GM19328 (cell line): ENCODE results near the gene PER2.
"Not testable (repeated sequence)": the region's sequence is repeated elsewhere in the genome, so short reads cannot be mapped to it uniquely, and the experiment has no call there.

ENCODE experiments used
- ATAC-seq: cut with Tn5 transposase; IDR thresholded peaks from one replicate; pipeline ENCODE4 v1.9.1; 2021; ENCODE audit warnings: mild to moderate bottlenecking, moderate library complexity; ENCODE audit not compliant: unreplicated experiment

PER2 gene

DNA sequence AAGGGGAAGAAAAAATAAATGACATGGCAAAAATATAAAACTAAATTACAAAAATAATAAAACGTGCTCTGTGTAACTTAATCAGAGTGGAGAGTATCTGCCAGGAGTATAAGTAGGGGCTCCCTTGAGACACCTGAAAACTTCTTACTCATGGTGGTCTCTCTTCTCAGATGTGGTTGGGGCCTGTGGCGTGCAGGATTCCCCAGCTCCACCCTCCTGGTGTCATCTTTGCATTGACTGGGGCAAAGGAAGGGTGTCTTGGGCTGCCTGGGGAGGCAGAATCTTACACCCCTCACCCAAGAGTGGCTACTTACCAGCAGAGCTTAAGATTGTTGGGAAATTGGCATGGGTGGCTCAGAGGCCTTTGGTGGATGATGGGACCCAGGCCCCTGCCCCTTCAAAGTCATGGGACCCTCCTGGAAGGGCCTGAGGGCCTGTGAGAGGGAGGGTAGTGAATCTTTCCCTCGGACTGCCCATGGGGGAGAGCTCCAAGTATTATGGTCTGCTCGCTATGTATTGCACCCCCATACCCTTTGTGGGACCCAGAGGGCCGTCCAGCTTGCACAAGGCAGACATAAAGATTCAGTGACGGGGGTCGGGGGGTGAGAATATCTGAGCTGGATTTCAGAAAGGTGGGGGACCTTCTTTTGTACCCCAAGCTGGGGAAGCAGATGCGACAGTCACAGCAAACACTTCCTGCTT lies 25.0 kb upstream of the PER2 start:
- no peak for ATAC-seq

DNA sequence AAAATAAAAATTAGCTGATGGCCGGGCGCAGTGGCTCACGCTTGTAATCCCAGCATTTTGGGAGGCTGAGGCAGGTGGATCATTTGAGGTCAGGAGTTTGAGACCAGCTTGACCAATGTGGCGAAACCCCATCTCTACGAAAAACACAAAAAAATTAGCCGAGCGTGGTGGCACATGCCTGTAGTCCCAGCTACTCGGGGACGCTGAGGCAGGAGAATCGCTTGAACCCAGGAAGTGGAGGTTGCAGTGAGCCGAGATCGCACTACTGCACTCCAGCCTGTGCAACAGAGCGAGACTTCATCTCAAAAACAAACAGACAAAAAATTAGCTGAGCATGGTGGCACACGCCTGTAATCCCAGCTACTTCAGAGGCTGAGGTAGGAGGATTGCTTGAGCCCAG lies 22.3 kb upstream of the PER2 start:
- not testable (repeated sequence) for ATAC-seq

DNA sequence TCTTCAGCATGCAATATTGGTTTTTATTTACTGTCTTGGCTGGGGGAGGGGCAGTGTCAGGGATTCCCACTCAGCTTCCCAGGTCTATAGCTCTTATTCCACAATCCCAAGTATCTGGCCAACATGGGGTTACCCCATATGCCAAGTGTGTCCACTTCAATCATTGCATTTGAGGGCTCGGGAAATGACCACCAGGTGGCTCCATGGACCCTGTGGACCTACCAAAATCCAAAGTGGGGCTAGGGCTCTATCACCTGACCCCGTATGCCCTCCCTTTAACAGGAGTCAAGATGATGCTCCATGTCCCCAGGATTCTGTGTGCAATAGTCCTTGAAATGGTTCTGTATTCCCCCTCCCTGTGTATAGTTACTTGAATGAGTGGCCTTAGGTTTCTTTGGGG lies 19.8 kb upstream of the PER2 start:
- ATAC-seq: no peak

DNA sequence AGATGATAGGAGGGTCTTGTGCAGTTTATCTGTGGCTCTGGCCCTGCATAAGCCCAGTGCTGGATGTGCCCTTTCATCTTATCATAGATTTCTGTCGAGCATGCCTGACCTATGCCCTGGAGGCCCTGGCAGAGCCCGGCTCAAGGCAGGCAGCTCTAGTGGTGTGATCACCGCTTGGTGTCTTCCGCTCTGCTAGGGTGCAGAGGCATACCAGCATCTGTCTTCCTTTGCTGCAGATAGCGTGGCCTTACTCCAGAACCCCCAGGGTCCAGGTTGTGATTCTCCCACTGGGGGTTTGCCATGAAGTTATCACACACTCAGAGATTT lies 18.2 kb upstream of the PER2 start:
- no peak for ATAC-seq

DNA sequence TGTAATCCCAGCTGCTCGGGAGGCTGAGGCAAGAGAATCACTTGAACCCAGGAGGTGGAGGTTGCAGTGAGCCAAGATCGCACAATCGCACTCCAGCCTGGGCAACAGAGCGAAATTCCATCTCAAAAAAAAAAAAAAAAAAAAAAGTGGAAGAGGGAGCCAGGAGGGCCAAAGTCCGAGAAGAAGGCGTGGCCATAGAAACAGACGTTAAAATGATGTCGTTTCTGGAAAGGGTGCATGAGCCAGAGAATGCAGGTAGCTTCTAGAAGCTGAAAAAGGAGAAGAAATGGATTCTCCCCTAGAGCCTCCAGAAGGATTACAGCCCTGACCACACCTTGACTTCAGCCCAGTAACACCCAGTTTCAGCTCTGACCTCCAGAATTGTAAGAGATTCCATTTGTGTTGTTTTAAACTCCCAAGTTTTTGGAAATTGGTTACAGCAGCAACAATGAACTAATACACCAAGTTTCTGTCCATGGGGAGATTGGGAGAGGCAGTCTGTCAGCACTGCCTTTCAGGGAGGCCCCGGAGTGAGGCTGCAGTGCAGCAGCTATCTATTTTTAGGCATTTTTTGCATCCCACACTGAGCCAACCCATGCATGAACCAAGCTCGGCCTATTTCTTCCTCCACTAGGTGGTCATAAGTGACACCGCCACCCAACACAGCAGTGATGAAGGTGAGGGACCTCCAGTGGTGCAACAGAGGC lies 17.7 kb upstream of the PER2 start:
- ATAC-seq: no peak

DNA sequence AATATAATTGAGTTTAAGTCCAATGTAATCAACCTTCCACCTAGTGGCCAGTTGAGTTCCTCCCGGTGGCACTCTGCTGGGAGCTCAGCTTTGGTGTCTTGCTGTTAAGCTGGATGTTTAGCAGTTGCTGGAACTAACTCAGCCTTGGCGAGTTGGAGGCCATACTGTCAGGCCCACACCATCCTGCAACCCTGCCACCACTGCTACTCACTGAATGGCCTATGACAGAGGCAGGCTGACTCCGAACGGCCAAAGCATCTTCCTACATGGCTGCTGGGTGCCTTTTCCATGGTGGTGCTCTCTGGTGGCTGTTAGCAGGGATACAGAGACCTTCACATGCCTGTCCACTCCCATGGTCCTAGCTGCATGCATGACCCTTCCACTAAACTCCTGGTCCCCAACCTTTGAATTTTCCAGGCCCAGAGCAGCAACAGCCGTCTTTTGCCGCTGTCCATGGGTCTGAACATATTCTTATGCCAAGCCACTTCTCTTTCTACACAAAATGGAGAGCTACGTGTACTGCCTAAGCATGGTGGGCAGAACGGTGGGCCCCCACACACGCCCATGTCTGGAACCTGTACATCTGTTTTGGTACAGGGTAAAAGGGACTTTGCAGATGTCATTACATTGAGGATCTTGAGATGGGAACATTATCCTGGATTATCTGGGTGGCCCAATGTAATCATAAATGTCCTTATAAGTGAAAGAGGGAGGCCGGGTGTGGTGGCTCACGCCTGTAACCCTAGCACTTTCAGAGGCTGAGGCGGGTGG lies 16.9 kb upstream of the PER2 start:
- no peak for ATAC-seq

DNA sequence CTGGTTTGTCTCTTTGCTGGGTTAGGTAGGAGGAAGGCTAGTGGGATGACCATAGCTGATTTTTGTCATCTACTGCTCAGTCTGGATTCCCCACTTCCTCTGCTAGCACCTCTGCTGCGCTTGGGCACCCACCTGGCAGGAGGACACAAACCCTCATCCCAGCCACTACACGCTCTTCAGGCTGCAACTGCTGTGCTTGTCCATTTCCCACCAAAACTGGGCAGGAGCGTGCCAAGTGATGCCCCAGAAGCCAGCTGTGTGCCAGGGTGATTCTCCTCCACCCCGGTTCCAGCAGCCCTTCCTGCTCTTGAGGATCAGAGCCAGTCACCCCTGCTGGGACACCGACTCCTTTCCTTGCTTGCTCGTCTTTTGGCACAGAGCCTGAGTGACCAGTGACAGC lies 15.7 kb upstream of the PER2 start:
- no peak for ATAC-seq

DNA sequence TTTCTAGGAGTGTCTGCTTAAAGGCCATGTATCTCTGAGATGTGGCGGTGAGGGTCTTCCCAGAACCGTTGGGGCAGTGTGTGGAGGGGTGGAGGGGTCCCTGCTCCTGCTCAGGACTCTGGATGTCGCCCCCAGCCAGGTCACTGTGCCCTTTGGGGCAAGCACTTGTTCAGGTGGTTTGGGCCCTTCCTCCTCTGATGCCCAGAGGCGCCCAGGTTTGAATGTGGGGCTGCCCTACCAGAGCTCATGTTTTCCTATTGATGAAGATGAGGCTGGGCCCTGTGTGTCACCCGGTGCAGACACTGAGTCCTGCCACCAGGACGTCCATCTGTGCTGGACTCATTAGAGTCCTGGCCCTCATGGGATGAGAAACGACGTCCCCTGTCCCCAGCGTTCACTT lies 14.3 kb upstream of the PER2 start:
- ATAC-seq: no peak

DNA sequence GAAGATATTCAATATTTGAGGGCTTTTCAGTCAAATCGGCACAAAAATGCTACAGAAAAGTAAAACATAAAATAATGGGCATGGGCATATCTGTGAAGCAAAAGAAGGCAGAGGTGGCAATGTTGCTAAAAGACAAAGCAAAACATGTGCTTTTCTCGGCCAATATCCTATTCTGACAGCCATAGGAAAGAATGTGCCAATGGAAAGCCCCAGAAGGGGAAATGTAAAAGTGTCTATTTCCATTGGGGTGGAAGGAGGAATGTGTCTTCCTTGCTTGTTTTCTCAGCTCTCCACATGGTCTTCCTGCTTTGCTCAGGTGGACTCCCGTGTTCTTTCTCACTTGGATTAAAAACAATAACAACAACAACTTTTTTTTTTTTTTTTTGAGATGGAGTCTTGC lies 13.7 kb upstream of the PER2 start:
- ATAC-seq: no peak

DNA sequence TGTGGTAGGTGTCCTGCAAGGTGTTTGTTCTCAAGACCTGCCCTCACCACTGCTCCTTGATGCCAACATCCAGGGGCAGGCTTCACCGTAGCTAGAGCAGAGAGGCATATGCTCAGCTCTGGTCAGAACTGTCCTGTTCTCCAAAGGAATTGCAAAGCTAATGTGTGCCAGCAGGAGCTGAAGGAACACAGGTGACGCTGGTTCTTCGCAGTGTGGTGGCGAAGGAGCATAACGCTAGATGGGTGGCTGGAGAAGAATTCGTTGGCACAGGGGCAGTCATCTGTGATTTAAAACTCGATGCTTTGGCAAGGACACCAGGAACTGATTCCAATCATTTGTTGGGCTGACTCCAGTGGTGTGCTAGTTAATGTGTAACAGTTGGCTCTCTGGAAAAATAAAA lies 11.4 kb upstream of the PER2 start:
- no peak for ATAC-seq

DNA sequence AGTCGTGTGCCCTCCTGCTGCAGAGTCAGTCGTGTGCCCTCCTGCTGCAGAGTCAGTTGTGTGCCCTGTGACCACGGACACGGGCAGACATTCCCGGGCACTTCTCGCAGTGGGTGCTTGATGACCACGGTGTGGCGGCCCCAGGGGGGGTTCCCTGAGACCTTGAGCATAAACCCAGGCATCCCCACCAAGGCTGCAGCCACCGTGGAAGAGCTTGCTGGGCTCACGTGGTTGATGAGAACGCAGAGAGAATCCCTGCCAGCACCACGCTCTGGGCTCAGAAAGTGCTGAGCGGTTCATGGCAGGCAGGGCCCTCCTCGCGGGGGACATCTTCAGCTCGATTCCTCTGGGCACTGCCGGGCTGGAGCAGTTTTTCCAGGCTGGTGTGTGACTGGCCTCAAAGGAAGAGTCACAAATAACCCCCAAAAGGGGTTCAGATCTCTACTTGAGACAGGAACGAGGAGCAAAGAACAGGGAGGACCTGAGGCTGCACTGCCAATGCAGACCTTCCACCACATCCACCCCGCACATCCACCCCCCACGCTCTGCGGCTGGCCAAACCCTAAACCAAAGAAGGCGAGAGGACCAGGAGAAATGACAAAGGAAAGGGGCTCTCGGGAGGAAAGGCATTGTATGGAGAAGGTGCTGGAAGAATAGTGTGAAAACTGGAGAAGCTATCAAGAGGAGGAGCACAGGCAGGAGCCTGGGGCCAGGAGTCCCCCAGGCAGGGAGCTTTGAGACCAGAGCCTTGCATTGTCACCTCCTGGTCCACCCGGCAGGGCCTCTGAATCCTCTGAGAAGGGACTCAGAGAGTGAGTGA lies 8.4 kb upstream of the PER2 start:
- no peak for ATAC-seq

DNA sequence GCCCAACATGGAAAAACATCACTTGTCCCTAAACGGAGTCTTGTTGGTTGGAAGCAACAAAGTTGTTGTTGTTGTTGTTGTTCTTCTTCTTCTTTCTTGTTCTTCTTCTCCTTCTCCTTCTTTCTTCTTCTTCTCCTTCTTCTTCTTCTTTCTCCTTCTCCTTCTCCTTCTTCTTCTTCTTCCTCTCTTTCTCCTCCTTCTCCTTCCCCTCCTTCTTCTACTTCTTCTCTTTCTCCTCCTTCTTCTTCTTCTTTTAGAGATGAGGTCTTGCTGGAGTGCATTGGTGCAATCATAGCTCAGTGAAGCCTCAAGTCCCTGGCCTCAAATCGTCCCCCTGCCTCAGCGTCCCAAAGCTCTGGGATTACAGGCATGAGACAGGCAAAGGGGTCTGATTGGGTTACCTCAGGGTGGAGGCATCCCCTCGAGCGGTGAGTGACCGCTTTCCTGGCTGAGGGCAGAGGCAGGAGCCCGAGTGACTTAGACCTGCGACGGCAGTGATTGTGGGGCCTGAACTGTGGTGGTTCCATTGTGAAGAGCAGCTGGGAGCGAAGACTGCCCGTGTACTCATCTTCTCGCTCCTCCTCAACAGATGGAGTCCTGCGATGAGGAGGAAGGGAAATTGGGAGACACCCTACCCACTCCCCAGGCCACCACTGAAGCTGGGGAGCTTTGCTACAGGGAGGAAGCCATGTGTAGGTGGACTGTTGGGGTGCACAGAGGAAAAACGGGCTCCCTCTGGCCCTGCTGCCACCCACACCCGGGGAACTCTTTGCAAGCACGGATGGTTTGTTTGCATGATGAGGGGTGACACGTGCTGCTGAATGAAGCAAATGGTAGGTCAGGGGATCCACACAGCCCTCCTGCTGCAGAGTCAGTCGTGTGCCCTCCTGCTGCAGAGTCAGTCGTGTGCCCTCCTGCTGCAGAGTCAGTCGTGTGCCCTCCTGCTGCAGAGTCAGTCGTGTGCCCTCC lies 7.0 kb upstream of the PER2 start:
- ATAC-seq: no peak

DNA sequence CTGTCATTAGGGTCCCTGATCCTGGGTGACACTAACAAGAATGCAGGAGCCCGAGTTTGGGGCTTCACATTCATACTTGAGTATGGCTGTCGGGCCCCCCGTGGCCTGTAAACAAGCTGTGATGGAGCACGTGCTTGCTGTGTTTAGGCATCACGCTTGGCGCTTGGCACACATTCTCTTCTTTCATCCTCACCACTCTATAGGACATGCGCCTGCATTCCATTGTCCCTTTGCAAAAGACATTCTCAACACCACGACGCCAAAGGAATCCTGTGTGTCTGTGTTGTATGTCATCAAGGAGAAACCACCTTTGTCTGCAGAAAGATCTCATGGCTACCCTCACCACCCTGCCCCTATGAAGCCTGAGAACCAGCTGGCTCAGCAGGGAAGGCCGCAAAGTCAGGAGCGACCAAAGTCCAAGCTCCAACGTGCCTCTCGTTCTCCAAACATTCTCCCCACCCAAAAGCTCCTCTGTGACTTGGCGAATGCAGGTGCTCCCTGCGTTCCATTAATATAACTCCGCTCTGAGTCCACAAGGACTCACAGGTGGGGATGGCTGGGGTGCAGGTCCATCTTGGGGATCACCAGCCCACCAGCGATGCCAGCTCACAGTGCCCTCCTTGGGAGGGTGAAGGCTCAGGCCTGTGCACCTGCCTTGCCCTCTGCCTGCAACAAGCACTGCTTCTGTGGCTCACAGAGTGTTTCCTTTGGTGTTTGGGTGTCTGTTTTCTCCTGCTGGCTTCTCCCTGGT lies 6.2 kb upstream of the PER2 start:
- ATAC-seq: no peak

DNA sequence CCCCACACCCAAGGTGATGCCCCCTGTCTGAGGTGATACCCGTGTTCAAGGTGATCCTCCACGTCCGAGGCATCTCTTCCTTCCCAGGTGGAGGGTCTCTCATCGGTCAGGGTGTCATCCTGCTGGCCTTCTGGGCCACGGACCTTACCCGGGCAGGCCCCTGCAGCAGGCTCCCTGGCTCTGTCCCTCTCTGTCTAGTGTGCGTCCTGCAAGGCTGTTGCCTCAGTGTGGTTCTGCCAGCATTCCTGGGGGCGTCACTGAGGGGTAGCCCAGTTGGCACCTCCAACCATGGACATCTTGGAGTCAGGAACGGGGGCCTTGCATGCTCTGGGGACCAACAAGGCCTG lies 5.6 kb upstream of the PER2 start:
- no peak for ATAC-seq

DNA sequence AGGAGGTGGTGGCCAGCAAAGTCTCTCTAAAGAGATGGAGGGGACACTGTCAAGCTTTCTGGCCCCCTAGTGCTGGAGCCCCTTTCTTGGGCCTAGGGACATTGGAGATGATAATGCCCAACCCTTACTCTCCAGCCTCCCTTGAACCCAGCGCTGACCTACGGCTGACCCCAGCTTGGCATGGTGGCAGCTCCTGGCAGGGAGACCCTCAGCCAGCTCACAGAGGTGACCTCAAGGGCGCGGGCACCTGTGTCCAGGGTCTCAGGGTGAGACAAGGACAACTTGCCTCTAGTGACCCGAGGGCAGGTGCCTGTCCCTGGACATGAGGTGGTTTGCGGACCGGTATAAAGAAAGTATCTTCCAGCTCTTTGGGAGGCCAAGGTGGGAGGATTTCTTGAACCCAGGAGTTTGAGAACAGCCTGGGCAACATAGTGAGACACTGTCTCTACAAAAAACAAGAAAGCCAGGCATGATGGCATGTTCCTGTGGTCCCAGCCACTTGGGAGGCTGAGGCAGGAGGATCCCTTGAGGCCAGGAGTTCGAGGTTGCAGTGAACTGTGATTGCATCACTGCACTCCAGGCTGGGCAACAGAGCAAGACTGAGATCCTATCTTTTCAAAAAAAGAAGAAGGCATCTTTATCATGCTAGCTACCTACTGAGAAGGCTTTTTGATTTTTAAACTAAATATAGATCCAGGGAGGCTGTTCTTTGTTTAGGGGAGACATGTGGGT lies 3.3 kb upstream of the PER2 start:
- ATAC-seq: no peak

DNA sequence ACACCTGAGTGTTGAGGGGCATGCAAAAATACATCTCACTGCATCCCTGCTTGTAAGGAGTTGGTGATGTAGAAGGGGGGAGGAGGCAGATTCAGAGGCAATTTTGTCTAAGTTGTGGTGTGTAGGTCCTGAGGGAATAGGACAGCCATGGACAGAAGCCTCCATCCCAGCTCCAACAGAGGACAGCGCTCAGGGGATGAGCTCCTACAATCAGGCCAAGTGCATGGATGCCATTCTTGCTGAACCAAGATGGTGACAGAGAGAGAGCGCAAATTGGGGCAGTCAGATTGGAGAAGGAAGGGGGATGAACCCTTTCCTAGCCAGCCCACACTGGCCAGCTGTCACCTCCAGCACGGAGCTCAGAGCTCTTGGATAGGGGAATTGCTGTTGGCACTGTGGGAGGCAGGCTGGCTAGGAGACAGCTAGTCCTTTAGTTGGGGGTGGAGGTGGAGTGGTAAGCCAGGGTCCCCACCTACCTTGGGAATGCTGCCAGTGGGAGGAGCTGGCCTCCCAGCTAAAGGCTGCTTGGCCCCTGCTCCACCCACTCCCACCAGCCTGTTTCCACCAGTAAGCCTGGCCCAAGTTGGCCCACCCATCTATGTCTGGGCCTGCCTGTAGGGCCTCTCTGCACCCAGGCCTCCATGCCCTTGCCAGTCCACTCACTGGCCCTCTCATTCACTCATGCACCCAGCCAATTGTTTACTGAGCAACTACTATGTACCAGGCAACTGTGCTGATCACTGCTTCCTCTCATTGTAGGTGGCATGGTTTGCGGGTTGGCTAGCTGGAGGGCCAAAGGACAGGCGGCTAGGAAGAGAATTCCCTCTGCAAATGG lies 2.5 kb upstream of the PER2 start:
- ATAC-seq: no peak

DNA sequence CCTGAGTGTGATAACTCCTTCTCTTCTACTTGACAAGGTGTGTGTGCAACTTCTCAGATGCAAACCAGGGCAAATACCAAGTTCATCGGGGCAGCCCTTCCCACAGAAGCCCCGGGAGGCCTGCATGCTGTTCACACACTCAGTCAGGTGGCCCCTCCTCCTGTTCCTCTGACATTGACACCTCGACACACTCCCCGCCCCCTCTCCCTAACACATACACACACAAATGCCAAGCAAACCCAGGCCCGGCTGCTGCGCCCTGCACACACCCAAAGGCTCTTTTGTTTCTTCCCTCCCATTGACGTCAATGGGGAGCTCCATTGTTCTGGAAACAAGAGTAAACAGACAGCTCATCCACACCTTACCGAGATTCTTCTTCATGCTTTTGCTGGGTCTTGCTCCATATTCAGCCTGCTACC lies 1.7 kb upstream of the PER2 start:
- ATAC-seq: no peak

DNA sequence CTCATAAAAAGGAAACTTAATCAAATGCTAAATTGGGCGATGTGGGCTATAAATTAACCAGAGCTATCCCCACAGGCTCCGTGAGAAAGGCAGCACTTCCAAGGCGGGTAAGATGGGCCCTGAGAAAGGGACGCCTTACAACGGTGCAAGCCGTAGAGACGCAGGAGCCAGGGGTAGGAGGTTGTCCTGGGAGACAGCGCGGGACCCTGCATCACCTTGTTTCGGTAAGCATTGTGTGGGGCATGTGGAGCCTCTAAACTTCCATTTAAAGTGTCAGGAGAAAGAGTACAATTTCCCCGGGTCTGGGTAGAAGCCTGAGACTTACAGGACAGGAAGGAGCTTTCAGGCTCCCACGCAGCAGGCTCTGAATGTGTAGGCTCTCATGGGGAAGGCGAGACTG lies 1.2 kb upstream of the PER2 start:
- no peak for ATAC-seq
